GM18511 (cell line): ENCODE measurements around the gene C2CD2.

Source experiments
- ATAC-seq: cut with Tn5 transposase; IDR thresholded peaks from one replicate; pipeline ENCODE4 v1.9.1; 2021; ENCODE audit warnings: mild to moderate bottlenecking, moderate library complexity; ENCODE audit not compliant: unreplicated experiment

C2CD2 gene

DNA sequence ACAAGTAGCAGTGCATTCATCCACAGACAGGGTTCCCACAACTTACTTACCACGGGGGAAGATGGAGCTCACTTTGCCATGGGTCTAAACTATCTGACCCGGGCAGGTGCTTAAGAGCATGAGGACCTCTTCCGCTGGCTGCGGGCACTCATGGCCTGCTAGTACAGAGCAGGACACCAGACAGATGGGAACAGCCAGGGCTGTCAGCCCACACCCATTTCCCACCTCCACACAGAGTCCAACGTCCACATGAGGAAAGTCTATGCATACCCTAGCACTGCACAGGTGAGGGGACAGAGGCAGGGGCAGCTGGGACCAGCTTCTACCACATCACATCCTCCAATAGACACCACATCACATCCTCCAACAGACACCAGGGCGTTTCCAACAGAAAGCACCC, 38.9 kb downstream of the C2CD2 start:
- no peak for ATAC-seq

DNA sequence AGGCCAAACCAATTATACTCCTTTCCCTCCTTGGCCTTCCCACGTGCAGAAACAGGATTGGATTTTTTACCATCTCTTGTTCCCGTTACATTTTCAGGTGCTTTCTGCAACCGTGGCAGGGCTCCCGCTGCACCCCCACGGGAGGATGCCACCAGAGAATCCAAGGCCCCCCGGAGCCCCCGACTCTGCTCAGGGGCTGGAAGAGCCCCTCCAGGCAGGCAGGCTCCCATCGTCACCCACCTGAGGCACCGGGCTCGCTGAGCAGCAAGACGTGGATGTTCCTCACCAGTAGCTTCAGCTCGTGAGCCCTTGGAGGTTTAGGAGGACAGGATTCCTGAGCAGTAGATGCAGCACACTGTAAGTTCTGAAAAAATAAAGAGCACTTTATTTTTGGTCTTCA, 39.5 kb downstream of the C2CD2 start:
- no peak for ATAC-seq

DNA sequence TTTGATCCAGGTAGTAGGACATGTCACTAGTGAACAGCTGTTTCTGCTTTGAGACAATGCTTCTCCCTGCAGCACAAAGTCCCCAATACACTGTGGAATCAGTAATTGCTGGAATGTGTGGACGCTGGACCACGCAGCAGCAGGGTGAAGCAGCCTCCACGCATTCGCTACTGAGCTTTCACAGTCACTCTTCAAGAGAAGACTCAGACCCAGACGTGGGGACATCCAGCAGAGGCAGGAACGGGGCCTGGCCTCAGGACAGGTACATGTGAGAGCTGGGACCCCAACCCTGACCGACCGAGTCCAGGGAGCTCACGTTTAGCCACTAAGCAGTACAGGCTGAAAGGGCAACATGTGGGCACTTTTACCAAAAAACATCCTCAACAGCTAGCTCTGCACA, 40.6 kb downstream of the C2CD2 start:
- ATAC-seq, result no peak

DNA sequence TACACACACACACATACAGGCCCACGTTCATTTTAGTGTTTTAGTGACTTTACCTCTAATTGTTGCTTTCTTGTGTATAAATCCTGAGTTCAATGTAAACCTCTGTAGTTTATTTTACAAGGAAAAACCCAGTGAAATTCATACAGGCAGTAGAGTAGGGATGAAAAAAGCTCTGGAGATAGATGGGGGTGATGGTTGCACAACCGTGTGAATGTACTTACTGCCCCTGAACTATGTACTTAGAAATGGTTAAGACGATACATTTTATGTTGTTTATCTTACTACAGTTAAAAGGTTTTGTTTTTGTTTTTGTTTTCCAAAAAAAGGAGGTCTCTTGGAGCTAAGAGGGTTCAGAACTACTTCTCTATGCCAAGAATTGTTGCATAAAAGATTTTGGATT, 45.0 kb downstream of the C2CD2 start:
- no peak for ATAC-seq

DNA sequence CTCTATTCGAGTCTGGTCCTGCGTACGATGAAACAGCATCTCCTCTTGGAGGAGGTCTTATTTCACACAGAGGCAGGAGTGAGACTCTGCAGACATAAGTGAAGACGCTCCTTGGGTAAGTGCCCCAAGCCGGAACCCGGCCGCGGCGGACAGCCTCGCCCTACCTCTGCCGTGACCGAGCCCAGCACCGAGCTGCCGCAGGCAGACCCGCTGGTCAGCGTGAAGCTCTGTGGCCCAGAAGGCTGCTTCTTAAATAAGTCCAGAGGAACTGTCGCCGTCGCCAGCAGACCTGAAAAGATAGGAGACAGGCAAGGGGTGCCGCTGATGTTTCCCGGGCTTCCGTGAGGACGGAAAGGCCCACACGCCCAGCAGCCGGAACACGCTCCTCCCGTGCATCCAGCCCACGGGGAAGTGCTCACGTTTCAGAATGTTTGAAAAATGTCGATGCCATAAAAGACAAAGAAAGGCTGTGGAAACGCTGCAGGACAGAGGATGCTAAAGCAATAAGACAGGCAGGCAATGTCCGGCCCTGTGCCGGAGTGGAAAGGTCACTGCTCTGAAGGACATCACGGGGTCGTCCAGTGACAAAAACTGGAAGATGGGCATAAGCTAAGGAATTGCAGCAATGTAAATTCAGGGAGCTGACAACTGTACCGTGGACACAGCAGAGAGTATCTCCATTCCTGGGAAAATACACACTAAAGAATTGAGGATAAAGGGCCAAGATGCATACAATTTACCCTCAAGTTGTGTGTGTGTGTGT, 46.1 kb downstream of the C2CD2 start:
- no peak for ATAC-seq

DNA sequence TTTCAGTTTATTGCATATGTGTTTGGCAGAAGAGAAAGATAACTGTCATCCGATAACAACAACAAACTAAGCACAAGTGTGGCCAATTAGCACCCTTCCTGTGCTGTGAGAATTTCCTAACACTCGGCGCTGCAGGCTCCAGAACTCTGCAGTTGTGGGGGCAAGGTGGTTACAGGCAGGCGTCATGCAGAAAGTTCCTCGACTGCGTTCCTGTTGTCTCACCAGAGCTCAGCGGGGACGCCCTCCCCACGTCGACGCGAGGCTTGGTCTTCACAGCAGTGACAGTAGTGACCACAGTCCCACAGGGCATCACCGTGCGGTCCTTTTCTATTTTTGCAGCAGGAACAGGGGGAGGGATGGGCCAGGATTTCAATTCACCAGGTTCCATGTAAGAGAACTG, 47.0 kb downstream of the C2CD2 start:
- no peak for ATAC-seq

DNA sequence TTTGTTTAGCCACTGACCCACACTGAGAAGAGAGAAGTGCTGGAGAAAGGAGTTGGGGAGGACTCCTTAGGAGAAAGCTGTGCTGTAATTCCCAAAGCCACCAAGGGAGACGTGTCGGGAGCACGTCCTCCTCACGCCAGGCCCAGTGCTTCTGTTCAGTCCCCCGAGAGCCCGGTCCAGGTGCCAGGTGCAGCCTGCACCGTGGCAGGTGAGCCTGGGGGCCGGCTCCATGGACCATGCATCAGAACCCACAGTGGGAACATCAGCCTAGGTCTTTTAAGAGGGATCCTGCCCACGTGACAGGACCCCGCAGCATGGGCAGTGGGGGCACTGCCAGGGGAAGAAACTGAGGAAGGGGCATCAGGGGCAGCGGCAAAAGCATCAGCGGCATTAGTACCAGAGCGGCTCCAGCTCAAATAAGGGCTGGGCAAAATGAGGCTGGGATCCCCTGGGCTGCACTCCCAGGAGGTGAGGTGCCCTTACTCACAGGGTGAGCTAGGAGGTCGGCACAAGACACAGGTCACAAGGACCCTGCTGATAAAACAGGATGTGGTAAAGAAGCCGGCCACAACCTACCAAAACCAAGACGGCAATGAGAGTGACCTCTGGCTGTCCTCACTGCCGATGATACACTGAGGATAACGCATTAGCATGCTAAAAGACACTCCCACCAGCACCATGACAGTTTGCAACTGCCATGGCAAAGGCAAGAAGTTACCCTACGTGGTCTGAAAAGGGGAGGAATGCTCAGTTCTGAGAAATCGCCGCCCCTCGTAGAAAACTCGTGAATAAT, 50.1 kb downstream of the C2CD2 start:
- ATAC-seq, result no peak

DNA sequence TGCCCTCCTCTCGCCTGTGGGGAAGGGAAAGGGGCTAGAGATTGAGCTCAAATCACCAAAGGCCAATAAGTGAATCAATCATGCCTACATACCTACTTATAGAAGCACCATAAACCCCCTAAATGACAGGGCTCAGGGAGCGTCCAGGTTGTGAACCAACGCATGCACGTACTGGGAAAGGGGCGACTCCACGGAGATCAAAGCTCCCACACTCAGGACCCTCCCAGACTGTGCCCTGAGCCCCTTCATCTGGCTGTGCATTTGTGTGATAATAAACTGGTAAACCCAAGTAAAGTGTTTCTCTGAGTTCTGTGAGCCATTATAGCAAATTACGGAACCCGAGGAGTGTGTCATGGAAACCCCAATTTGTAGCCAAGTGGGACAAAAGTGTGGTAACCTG, 50.9 kb downstream of the C2CD2 start:
- no peak for ATAC-seq

DNA sequence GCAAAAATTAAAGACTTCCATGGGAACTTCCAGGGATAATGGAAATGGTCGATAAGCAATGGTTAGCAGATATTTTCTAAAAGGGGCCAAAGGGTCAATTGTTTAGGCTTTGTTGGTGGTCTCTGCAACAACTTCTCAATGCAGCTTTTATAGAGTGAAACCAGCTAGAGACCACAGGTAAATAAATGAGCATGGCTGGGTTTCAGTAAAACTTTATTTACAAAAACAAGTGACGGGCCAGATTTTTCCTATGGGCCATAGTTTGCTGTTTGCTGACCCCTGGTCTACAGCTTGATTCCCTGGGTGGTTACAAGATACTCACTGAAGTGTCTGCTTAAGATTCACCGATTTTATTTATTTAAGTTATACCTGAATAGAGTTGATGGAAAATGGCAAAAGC, 52.0 kb downstream of the C2CD2 start:
- ATAC-seq, result no peak

DNA sequence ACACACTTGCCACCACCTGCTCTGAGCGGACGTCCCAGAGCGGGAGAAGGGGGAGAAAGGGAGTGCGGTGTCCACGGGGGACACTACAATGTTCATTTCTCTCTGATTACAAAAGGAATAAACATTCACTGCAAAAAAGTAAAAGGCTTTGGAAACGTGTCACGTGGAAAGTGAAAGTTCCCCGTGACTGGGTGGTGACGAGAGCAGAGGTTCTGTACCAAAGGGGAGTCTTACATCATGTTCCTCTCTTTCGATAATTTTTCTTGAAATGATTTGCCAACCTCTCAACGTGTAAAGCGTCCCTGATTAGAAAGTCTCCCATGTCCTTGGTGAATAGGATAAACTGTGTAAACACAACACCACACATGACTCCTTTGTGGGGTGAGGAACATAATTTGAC, 52.7 kb downstream of the C2CD2 start:
- ATAC-seq, result no peak

DNA sequence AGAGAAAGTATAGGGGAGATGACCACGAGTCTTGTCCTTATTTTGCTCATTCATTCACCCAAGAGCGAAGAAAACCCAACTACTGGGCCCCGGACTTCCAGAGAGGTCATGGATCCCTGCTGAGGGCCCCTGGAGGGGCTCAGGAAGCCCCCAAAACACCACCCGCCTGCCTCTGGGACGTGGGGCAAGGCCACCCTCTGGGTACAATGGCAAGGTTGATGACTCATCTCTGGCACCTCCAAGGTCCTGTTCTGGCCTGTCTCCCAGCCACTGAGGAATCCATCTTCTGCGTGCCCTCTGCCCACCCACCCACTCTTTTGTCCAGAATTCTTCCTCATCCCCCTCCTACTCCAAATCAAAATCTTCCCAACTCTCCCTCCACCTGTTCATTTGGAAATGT, 53.4 kb downstream of the C2CD2 start:
- no peak for ATAC-seq

DNA sequence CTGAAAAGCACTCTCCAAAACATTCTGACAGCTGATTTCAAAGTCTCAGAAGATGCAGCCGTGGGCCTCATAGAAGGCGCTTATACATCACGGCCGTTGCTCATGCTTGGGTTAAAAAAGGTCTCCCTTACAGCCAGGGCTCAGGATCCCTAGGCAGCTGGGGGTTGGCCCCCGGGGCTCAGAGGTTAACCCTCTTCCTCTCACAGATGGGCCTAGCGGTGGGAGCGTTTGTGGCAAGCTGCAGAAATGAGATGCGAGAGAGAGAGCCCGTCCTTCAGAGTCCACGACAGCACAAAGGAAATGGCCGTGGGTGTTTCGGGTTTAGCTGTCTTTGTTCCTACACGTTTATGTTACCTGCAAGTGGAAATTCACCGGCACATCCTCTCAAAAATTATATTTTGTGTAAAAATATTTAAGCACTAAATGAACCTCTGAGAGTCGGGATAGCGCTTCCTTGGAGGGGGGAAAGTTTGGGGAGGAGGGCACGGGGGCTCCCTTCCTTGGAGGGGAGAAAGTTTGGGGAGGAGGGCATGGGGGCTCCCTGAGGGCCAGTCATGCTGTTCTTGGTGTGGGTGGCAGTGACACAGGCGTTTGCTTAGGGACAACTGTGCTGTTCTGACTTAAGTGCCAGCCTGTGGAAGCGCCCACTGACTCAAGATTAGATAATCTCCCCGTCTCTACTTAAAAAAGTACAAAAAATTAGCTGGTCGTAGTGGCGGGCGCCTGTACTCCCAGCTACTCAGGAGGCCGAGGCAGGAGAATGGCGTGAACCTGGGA, 54.2 kb downstream of the C2CD2 start:
- ATAC-seq, result no peak

DNA sequence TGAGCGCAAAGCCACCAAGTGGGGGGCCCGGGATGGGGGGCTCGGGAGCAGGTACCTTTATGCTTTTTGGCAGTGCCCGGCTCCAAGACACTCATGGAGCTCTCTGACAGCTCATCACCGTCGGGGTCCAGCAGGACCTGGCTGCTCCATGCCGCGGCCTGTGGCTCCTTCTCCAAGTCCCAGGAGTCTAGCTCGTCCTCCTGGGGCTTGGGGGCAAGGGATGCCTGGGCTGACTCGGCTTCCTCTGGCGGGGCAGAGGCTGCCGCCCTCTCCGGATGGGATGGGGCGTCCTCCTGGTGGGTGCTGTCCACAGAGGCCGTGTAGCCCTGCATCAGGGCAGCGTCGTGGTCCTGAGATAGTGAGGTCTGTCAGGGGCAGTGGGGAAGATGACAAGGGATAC, 54.8 kb downstream of the C2CD2 start:
- no peak for ATAC-seq

DNA sequence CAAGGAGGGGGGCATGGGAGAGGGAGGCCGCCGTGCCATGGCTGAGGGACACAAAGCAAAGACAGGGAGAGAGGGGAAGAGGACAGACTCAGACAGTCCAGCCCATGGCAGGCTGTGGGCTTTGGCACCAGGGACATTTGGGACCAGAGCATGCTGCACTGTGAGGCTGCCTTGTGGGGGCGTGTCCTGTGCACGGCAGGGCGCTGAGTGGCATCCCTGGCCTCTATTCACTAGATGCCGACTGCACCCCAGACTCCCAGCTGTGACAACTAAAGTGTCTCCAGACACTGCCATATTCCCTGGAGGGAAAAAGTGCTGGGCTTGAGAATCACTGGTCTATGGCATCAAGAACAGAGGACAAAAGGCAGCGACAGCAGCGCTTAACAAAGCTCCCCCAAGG, 56.1 kb downstream of the C2CD2 start:
- ATAC-seq, result no peak

DNA sequence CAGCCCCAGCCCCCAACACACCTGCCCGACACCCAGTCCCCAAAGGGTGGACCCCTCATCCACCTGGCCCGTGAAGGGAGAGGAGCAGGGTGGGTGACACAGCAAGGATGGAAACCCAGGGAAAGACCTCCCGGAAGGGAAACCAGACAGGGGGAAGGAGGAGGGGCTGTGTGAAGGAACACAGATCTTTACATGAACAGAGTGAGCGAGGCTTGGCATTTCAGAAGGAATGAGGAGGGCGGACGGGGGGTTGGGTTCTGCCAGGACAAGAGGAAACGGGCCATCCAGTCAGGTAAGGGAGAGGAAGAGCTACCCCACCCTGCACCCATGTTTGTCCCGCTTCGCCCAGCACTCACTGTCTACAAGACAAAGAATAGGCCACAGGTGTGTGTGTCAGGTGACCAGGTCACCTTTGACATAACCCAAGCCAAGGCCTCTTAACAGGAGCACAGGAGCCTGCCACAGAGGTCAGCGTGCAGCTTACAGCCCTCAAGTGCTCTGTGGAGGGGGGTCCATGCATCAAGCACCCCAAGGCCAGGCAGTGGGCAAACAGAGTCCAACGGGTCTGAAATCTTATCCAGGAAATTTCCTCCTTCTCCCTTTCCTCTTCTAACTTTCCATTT, 56.7 kb downstream of the C2CD2 start:
- ATAC-seq, result no peak

DNA sequence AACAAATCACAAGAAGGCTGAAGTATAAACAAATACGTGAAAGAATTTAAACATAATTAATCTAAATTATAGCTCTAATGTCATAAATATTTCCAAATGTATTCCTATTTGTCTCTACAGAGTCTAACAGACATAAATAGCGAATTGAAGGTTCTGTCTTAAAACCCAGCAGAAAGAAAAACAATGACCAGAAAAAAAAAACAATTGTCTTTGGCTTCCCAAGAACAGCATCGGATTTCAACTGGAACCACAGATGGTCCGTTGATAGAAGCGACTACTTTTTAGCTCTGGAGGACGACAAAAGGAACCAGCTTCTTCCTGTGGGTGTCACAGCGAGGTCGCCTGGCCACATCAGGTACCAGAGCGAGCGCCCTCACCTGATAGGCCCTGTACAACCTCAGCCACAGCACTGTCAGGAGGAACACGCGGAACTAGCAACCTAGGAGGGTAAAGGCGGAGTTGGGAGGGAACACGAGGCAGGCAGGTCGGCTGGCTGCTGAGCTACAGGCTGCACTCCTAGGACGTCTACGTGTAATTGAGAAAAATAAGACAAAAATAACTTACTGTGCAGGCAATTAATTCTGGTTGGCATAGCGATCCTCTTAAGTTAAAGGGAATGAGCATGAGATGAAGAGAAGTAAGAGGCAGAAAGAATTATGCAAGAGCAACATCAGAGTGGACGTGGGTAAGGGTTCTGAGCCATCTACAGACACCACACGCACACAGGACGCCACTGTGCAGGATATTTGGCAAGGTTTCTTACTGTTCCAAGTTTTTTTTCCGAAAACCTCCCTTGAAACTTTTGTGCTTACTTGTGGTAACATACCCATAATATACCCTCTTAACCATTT, 58.0 kb downstream of the C2CD2 start:
- ATAC-seq, result no peak

DNA sequence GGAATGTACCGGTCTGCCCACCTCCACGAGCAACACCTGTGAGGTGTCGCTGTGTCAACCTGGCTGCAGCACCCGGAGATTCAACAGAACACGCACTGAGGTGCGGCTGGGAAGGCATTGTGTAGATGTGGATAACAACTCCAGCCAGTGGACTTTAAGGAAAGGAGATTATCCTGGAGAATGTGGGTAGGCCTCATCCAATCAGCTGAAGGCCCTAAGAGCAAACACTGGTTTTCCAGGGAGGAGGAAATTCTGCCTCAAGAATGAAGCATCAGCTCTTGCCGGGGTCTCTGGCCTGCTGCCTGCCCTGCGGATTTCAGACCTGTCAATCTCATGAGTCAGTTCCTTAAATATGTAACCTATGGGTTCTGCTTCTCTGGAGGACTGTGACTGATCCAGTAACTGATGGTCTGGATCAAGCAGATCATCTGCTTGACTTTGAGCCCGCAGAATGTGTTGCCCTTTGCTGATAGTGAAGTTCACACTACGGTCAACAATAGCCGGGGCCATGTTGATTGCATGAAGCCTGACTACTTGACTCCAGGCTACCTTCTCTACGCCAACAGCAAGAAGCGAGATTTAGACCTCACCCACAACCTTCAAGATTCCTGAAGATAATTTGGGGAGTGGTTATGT, 58.8 kb downstream of the C2CD2 start:
- no peak for ATAC-seq

DNA sequence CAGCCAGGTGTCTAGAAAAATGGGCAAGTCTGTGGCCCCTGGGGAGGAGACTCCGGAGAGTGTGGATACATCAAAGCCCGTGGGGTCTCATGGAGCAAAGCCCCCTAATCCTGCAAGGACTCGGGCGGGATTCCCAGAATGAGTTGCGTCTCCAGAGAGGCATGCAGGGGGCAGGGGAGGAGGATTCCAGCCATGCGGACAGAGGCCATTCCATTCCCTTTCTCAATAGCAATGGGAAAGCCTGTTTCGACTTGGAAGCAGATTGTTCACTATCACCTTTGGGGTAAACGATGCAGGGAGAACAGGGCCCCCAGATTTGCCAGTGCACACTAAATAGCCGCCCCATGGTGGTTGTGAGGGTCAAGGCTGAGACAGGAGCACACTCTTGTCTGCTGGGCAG, 59.3 kb downstream of the C2CD2 start:
- no peak for ATAC-seq

DNA sequence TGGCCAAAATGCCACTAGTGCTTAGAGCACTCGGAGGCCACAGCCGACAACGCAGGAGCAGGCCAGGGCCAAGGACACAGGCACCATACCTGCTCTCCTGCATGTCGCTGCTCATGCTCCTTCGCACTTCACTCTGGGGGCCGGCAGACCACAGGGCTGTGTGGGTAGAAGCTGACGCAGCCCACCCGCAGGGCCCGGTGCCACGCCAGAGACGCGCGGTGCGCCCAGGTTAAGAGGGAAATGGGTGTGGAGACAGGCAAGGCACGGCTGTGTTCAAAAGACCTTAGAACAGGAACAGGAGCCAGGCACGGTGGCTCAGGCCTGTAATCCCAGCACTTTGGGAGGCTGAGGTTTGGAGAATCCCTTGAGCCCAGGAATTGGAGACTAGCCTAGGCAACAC, 61.1 kb downstream of the C2CD2 start:
- ATAC-seq, result no peak

DNA sequence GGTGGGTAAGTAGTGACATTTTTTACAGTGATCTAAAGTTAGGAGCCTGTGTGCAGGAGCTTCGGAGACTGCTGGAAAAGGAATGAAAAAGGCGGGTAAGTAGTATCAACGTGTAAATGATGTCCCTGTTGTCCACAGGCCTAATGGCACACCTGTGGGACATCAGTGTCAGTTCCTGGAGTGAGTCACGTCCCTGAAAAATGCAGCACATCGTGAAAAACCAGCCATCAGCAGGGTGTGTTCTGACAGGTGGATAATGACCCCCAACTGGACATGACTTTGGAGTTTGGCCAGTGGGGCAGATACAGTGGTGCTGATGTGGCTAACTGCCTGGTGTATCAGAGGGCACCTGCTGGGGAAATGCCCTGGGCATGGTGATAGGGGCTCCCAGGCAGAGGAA, 62.7 kb downstream of the C2CD2 start:
- ATAC-seq, result no peak
